ENCODE data around the gene KSR1. TPM values are rescaled to one million over a fixed set of nuclear protein-coding genes. Genes with fewer than 3 reads are reported as not detected.

Gene KSR1
- total and polyA plus RNA-seq, 9 of the 15 experiments (the other 6 are each of a cell fraction or from before 2014, with no cell fraction given): 1.4 to 51.7 (median 18.4) TPM

- ChIA-PET CTCF (ENCODE audit: low intra/inter-chr PET ratio) (no interaction called here), POLR2A (interaction anchor here (0.6 kb wide), 2 partner anchors 24 to 363 kb away, joined by 3 read pairs; no protein-coding TSS in a partner anchor)
- H3K9ac ChIP-seq (ENCODE audit: insufficient read depth in 1 of 2, low read depth in 2 of 2, low read length in 2 of 2): 0 out of 4 replicates have a peak overlapping the region, but pooled peaks of 1 of the 2 experiments have one; percentile 6
- no peak for ATAC-seq
- no peak overlapping the region for H3K4me3 ChIP-seq
- no peaks in the 10 kb centered on the region for H3K9me1 ChIP-seq (ENCODE audit: control insufficient read depth, insufficient read depth, low read length)
- H3K9me3 ChIP-seq (replicated peaks; ENCODE audit: control insufficient read depth, insufficient read depth, low read depth, low read length): no peaks in the 10 kb centered on the region
- no peak overlapping the region for H2AFZ ChIP-seq (ENCODE audit: low read depth, low read length)
- H3K36me3 ChIP-seq (ENCODE audit: control insufficient read depth, insufficient read depth, low read length): peaks cover 86% of the 10 kb centered on the region
- TF ChIP-seq RAD51 (IDR thresholded peaks at IDR 0.05; ENCODE audit: borderline replicate concordance, low read depth) (no peak), RBM22 (IDR thresholded peaks at IDR 0.05; ENCODE audit: low read depth, low read length, poor library complexity, severe bottlenecking) (peak; percentile 41), CC2D1A (IDR thresholded peaks at IDR 0.05) (no peak), NFRKB (IDR thresholded peaks at IDR 0.05; ENCODE audit: low read depth) (no peak), POLR2G (IDR thresholded peaks at IDR 0.05; ENCODE audit: low read depth, low read length) (peak; percentile 51), PHB2 (IDR thresholded peaks at IDR 0.05; ENCODE audit: low read depth) (no peak), RCOR1 (IDR thresholded peaks at IDR 0.05; ENCODE audit: borderline replicate concordance in 1 of 2, low read depth in 2 of 2, low read length in 2 of 2) (no peak), ATF6 (CRISPR knock-in tag; IDR thresholded peaks at IDR 0.05) (no peak), HCFC1 (IDR thresholded peaks at IDR 0.05; ENCODE audit: low read depth, low read length) (no peak), MAFG (tag; conservative IDR thresholded peaks at IDR 0.05) (no peak)
- no peak overlapping the region for H3K27ac ChIP-seq (ENCODE audit: extremely low read depth, low read depth, low read length)
- no peaks in the 10 kb centered on the region for H4K20me1 ChIP-seq (replicated peaks; ENCODE audit: control insufficient read depth, insufficient read depth, low read length)
- H3K27me3 ChIP-seq (ENCODE audit: control insufficient read depth in 2 of 2, insufficient read depth in 2 of 2, low read length in 2 of 2): no peaks in the 10 kb centered on the region
- 98% methylated on average over 20 of the region's 25 CpGs for WGBS (ENCODE audit: insufficient coverage, low coverage, missing lambda C conversion rate)
- H3K4me2 ChIP-seq (ENCODE audit: insufficient read depth, low read length): no peak overlapping the region
- no peaks in the 10 kb centered on the region for H3K79me2 ChIP-seq (ENCODE audit: control insufficient read depth, insufficient read depth, low read length)
- intact Hi-C loops (cut with micrococcal nuclease): no loop called here
- peaks cover 28 to 40% of the 10 kb centered on the region in 2 experiments for H3K4me1 ChIP-seq (replicated peaks in 1 of 2; ENCODE audit: control insufficient read depth in 2 of 2, insufficient read depth in 2 of 2, low read length in 2 of 2)
- DNase-seq (ENCODE audit: extremely low read depth in 1 of 4, low spot score in 3 of 4): no peak
- FAIRE-seq: no peak
- in situ Hi-C loops (cut with MboI): loop anchor here (5.0 to 10.0 kb wide), 2 partner anchors 47 to 361 kb away; no protein-coding TSS in a partner anchor
- no TSS peak for BruUV-seq (replicated peaks)
Observed at GRCh38 chr17:27605409-27605808, 149.2 kb downstream of the KSR1 start.
